Endothelial cell of umbilical vein (primary cell): ENCODE results near the gene TBXT. TPM values are rescaled to one million over a fixed set of nuclear protein-coding genes. Genes with fewer than 3 reads are reported as not detected.

ENCODE experiments used
- BruUV-seq: library from RNA; stranded (reverse); fragments of 400-500 nt; replicated peaks from 2 replicates; lab custom pipeline; 2021; lab: Mats Ljungman, UMichigan
- CTCF ChIA-PET: fragments of 300-600, 350-600 bp; sonication (Branson Sonifier 250); formaldehyde crosslinking; loops from one replicate; lab custom pipeline; 2021; ENCODE audit warnings: antibody characterized with exemption, inconsistent platforms; lab: Charles Lee
- POLR2A ChIA-PET: fragments of 300-600, 350-600 bp; sonication (Branson Sonifier 250); formaldehyde crosslinking; loops from one replicate; lab custom pipeline; 2021; ENCODE audit warnings: antibody characterized with exemption, inconsistent platforms; lab: Charles Lee
- DNase-seq: peaks from one replicate; pipeline ENCODE4 v3.0.0-alpha.2; 2011; ENCODE audit warnings: low read depth, low spot score
- FAIRE-seq: peaks from 2 replicates; lab custom pipeline; 2011; peaks lifted over from hg19 to GRCh38; lab: Jason Lieb, UNC
- H2AFZ ChIP-seq: 2 replicates; pipeline ENCODE4 v1.6.0; 2012; ENCODE audit warnings: low read depth, low read length, control low read depth, inconsistent platforms
- H3K27ac ChIP-seq: 2 replicates; pipeline ENCODE4 v1.5.1; 2011; ENCODE audit warnings: low read depth, mild to moderate bottlenecking, control low read depth, low read length, moderate library complexity; ENCODE audit not compliant: insufficient read depth
- H3K27me3 ChIP-seq, 2 experiments: 2 replicates each; pipeline versions ENCODE4 v1.6.0 to v1.6.1; 2011; ENCODE audit warnings: low read length in 2 of 2, mixed read lengths in 1 of 2; ENCODE audit not compliant: control insufficient read depth in 2 of 2, insufficient read depth in 2 of 2
- H3K36me3 ChIP-seq, 2 experiments: 2 replicates in 1 of 2; 3 replicates in 1 of 2; pipeline ENCODE4 v1.5.1; 2011; ENCODE audit warnings: low read length in 2 of 2, mild to moderate bottlenecking in 1 of 2, moderate library complexity in 1 of 2; ENCODE audit not compliant: control insufficient read depth in 2 of 2, insufficient read depth in 2 of 2; ENCODE audit errors: extremely low read depth in 1 of 2
- H3K4me1 ChIP-seq: 3 replicates; pipeline ENCODE4 v1.5.1; 2011; ENCODE audit warnings: mild to moderate bottlenecking, low read length; ENCODE audit not compliant: control insufficient read depth, insufficient read depth; ENCODE audit errors: extremely low read depth
- H3K4me2 ChIP-seq: 2 replicates; pipeline ENCODE4 v1.6.1; 2011; ENCODE audit warnings: low read length, control low read depth, mixed read lengths; ENCODE audit not compliant: insufficient read depth
- H3K4me3 ChIP-seq, 3 experiments: fragments of 200-600 bp in 1 of 3; sonication (generic), shearing (Covaris generic) in 1 of 3; replicated peaks in 1 of 3; 2 replicates each; pipeline ENCODE4 v1.5.1; 2011 to 2016; ENCODE audit warnings: control low read depth in 3 of 3, low read length in 3 of 3, mild to moderate bottlenecking in 2 of 3, inconsistent platforms in 1 of 3, low read depth in 1 of 3, moderate library complexity in 1 of 3; ENCODE audit not compliant: insufficient read depth in 1 of 3
- H3K79me2 ChIP-seq: 2 replicates; pipeline ENCODE4 v1.6.0; 2012; ENCODE audit warnings: low read length, inconsistent platforms; ENCODE audit not compliant: control insufficient read depth, insufficient read depth
- H3K9ac ChIP-seq: replicated peaks from 2 replicates; pipeline ENCODE3; 2011; ENCODE audit warnings: low read length, control low read depth; ENCODE audit not compliant: insufficient read depth; ENCODE audit errors: extremely low read depth
- H3K9me1 ChIP-seq: replicated peaks from 3 replicates; pipeline ENCODE4 v1.6.0; 2011; ENCODE audit warnings: mild to moderate bottlenecking, low read length; ENCODE audit not compliant: control insufficient read depth, insufficient read depth; ENCODE audit errors: extremely low read depth
- H3K9me3 ChIP-seq: replicated peaks from 2 replicates; pipeline ENCODE4 v1.5.1; 2012; ENCODE audit warnings: low read length, inconsistent platforms; ENCODE audit not compliant: control insufficient read depth, insufficient read depth
- H4K20me1 ChIP-seq: replicated peaks from 2 replicates; pipeline ENCODE3; 2011; ENCODE audit warnings: mild to moderate bottlenecking, low read length; ENCODE audit not compliant: control insufficient read depth, insufficient read depth; ENCODE audit errors: extremely low read depth
- EZH2 ChIP-seq: IDR thresholded peaks from 2 replicates; pipeline ENCODE4 v1.6.1; 2012; ENCODE audit warnings: borderline replicate concordance, low read depth, mild to moderate bottlenecking, moderate library complexity, low read length, inconsistent platforms; ENCODE audit not compliant: severe bottlenecking
- FOS ChIP-seq: IDR thresholded peaks from 2 replicates; pipeline ENCODE4 v1.6.1; 2011; ENCODE audit warnings: mild to moderate bottlenecking, low read length, moderate library complexity, borderline replicate concordance; ENCODE audit not compliant: insufficient read depth
- GATA2 ChIP-seq: IDR thresholded peaks from 2 replicates; pipeline ENCODE4 v1.7.0; 2011; ENCODE audit warnings: low read depth, mild to moderate bottlenecking, moderate library complexity, mixed read lengths, low read length; ENCODE audit not compliant: insufficient read length, insufficient read depth
- JUN ChIP-seq: IDR thresholded peaks from 2 replicates; pipeline ENCODE4 v1.6.1; 2011; ENCODE audit warnings: borderline replicate concordance, low read depth; ENCODE audit not compliant: insufficient read length, insufficient read depth
- MYC ChIP-seq: IDR thresholded peaks from one replicate; pipeline ENCODE4 v1.6.1; 2011; ENCODE audit warnings: mild to moderate bottlenecking, low read depth, low read length
- POLR2AphosphoS5 ChIP-seq: IDR thresholded peaks from 2 replicates; pipeline ENCODE4 v1.6.1; 2012; ENCODE audit warnings: low read depth, mild to moderate bottlenecking, control low read depth, low read length, moderate library complexity; ENCODE audit not compliant: insufficient read depth
- dilution Hi-C: fragments of 300-500 bp; cut with MboI; formaldehyde crosslinking; loops from one replicate; pipeline ENCODE4 v1.15.0; 2019; ENCODE audit warnings: low sequenced_read_pairs; ENCODE audit not compliant: extremely low pct_ligation_motif_present
- intact Hi-C: fragments of 100-400 bp; cut with micrococcal nuclease; formaldehyde crosslinking; loops from one replicate; pipeline ENCODE4 v1.10.0; 2022
- polyA plus RNA-seq, 4 experiments: library from polyadenylated mRNA; depleted of rRNA in 3 of 4; stranded (reverse) in 3 of 4; unstranded in 1 of 4; fragments of >200 nt; gene quantifications; 2 replicates each; pipeline versions ENCODE4 v1.2.1 to v1.2.3, GENCODE V29; 2011 to 2012; ENCODE audit warnings: missing spikeins in 1 of 4
- total RNA-seq: library from RNA; stranded (reverse); gene quantifications from 2 replicates; pipeline ENCODE4 v1.2.3, GENCODE V29; 2021
- TF ChIP-seq, protein P1 (sequence below), 2 donors: IDR thresholded peaks; 1 replicate in 1 of 2; 2 replicates in 1 of 2; pipeline ENCODE4 v1.5.1; 2011; ENCODE audit warnings: low read length in 2 of 2, mild to moderate bottlenecking in 2 of 2, moderate library complexity in 2 of 2, control low read depth in 1 of 2, inconsistent platforms in 1 of 2, low read depth in 1 of 2; ENCODE audit not compliant: insufficient read depth in 1 of 2; ENCODE audit errors: extremely low read depth in 1 of 2
- TF ChIP-seq, protein P2 (sequence below): IDR thresholded peaks from 2 replicates; pipeline ENCODE4 v1.6.1; 2011; ENCODE audit not compliant: insufficient read depth, insufficient read length

TBXT gene
- total and polyA plus RNA-seq, 2 donors (not counting 3 experiments of a cell fraction or from before 2014, with no cell fraction given), result not detected

DNA sequence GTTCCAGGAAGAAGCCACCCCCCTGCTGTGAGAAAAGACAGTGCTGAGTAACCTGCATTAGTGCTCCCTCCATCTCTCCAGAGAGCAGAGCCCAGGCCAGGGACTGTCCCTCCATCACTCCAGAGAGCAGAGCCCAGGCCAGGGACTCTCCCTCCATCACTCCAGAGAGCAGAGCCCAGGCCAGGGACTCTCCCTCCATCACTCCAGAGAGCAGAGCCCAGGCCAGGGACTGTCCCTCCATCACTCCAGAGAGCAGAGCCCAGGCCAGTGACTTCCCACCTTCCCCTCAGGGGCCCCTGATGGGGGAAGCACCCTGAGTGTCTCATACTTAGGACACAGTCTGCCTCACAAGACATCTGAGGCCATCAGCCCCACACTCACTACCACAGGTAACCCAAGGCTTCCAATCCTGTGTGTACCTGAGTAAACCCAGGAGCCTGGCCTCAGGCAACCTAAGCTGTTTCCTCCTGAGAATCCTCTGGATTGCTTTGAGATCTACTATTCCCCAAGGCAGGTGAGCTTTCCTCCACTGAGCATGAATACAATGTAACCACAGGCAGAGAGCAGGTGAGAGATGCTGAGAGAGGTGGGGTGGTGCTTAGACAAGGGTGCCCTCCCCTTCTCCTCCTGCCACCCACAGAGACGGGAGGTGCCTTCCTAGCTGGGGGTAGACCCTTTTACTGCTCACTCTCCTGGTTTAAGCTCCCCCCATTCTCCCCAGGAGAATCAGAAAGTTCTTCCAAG lies 4.9 kb downstream of the TBXT start:
- CTCF ChIA-PET, result no interaction called here
- Histone ChIP-seq H3K9me1 (no peaks in the 10 kb centered on the region), H3K79me2 (no peaks in the 10 kb centered on the region), H3K9me3 (no peaks in the 10 kb centered on the region), H2AFZ (no peak overlapping the region), H3K27ac (no peak overlapping the region), H3K36me3 (no peaks in the 10 kb centered on the region), H3K4me2 (no peak overlapping the region), H3K4me1 (no peaks in the 10 kb centered on the region), H4K20me1 (no peaks in the 10 kb centered on the region), H3K9ac (no peak overlapping the region), H3K27me3 (peaks cover 21 to 28% of the 10 kb centered on the region in 2 experiments), H3K4me3 (no peak overlapping the region)
- FAIRE-seq, result no peak
- TF ChIP-seq FOS (no peak), GATA2 (no peak), MYC (no peak), JUN (no peak), POLR2AphosphoS5 (no peak), EZH2 (no peak)
- TF ChIP-seq, protein P1, sequence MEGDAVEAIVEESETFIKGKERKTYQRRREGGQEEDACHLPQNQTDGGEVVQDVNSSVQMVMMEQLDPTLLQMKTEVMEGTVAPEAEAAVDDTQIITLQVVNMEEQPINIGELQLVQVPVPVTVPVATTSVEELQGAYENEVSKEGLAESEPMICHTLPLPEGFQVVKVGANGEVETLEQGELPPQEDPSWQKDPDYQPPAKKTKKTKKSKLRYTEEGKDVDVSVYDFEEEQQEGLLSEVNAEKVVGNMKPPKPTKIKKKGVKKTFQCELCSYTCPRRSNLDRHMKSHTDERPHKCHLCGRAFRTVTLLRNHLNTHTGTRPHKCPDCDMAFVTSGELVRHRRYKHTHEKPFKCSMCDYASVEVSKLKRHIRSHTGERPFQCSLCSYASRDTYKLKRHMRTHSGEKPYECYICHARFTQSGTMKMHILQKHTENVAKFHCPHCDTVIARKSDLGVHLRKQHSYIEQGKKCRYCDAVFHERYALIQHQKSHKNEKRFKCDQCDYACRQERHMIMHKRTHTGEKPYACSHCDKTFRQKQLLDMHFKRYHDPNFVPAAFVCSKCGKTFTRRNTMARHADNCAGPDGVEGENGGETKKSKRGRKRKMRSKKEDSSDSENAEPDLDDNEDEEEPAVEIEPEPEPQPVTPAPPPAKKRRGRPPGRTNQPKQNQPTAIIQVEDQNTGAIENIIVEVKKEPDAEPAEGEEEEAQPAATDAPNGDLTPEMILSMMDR (IDR thresholded peaks at IDR 0.05; ENCODE audit: extremely low read depth in 1 of 2, insufficient read depth in 1 of 2, low read depth in 1 of 2, low read length in 2 of 2), result no peak
- TF ChIP-seq, protein P2, sequence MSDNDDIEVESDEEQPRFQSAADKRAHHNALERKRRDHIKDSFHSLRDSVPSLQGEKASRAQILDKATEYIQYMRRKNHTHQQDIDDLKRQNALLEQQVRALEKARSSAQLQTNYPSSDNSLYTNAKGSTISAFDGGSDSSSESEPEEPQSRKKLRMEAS, result no peak
- no TSS peak for BruUV-seq
- POLR2A ChIA-PET, result no interaction called here
- DNase-seq, result no peak
- dilution Hi-C loops, result no loop called here
- intact Hi-C loops, result no loop called here
